ENCODE data around the gene P3H2. TPM values are rescaled to one million over a fixed set of nuclear protein-coding genes. Genes with fewer than 3 reads are reported as not detected.

Gene P3H2
- total and polyA plus RNA-seq, 2 of the 4 experiments (the other 2 are of a cell fraction) = 54.7 to 64.3 TPM

- ATAC-seq (ENCODE audit: low read depth) = no peak; the same call in 1 of the 2 replicates
- H2BK15ac ChIP-seq (ENCODE audit: low read depth, low read length) = no peak overlapping the region; the same call in 2 of the 3 replicates
- H3K9me3 ChIP-seq (ENCODE audit: control insufficient read depth, insufficient read depth, low read length) = no peaks in the 10 kb centered on the region
- H3K4me3 ChIP-seq (ENCODE audit: insufficient read depth, low read depth, low read length) = peak overlapping the region; percentile 86
- H2BK20ac ChIP-seq (ENCODE audit: low read depth, low read length) = 0 out of 2 replicates have a peak overlapping the region, but pooled peaks have one; percentile 47
- H4K91ac ChIP-seq (ENCODE audit: insufficient read depth, low read depth, low read length) = peak overlapping the region; percentile 2; the same call in 1 of the 2 replicates
- intact Hi-C loops (cut with micrococcal nuclease) (loop anchor here (1.0 to 5.0 kb wide), 6 partner anchors 43 to 303 kb away; no protein-coding TSS in a partner anchor), dilution Hi-C loops (cut with HindIII; ENCODE audit: low sequenced_read_pairs, unreplicated experiment) (no loop called here), in situ Hi-C loops (cut with MboI; ENCODE audit: low sequenced_read_pairs) (no loop called here)
- H4K5ac ChIP-seq (ENCODE audit: low read depth, low read length) = peak overlapping the region; percentile 53; the same call in 1 of the 2 replicates
- H3K27me3 ChIP-seq (ENCODE audit: control insufficient read depth, insufficient read depth, low read length) = no peaks in the 10 kb centered on the region
- TSS peak; percentile 49 for BruUV-seq (replicated peaks)
- H2BK5ac ChIP-seq (ENCODE audit: low read depth, low read length, poor library complexity, severe bottlenecking) = peak overlapping the region; percentile 83
- H2AK9ac ChIP-seq (replicated peaks; ENCODE audit: low read depth, low read length, poor library complexity) = peak overlapping the region; percentile 21
- peaks cover 16% of the 10 kb centered on the region; the same call in 1 of the 2 replicates for H4K20me1 ChIP-seq (ENCODE audit: insufficient read depth, low read length)
- peak overlapping the region; percentile 62; the same call in 1 of the 2 replicates for H3K9ac ChIP-seq (ENCODE audit: low read depth, low read length)
- H4K8ac ChIP-seq (ENCODE audit: low read depth in 2 of 2, low read length in 2 of 2) = peak overlapping the region; percentile 37 to 51; a peak in 2 of 4 replicates
- peak overlapping the region; percentile 29; the same call in 1 of the 2 replicates for H3K56ac ChIP-seq (ENCODE audit: extremely low read depth, insufficient read depth, low read length)
- peak overlapping the region; percentile 92 for H2AFZ ChIP-seq (replicated peaks; ENCODE audit: low read length, poor library complexity)
- DNase-seq = no peak
- CTCF ChIA-PET = interaction anchor here (1.1 to 1.6 kb wide), 2 partner anchors 9 to 158 kb away, joined by 4 to 6 read pairs; no protein-coding TSS in a partner anchor
- no peaks in the 10 kb centered on the region for H3K36me3 ChIP-seq (ENCODE audit: control insufficient read depth, insufficient read depth, low read length)
- peak overlapping the region; percentile 81 for H3K14ac ChIP-seq (replicated peaks; ENCODE audit: low read depth, low read length)
- peaks cover 15% of the 10 kb centered on the region for H3K4me1 ChIP-seq (ENCODE audit: control insufficient read depth, insufficient read depth, low read length)
- POLR2A ChIA-PET (ENCODE audit: unreplicated experiment) = no interaction called here
- peaks cover 11% of the 10 kb centered on the region for H3K9me1 ChIP-seq (ENCODE audit: insufficient read depth, low read length)
- 16% methylated on average over 5 of the region's 9 CpGs; no CpG with 5 or more reads in 1 of the 2 experiments for WGBS, 2 experiments (ENCODE audit: extremely low coverage in 2 of 2, insufficient read length in 1 of 2)
- peaks cover 8 to 51% of the 10 kb centered on the region in 2 experiments; a peak in 3 of 4 replicates for H3K79me1 ChIP-seq (ENCODE audit: low read depth in 1 of 2, low read length in 2 of 2)
- peak overlapping the region; percentile 41 for H3K27ac ChIP-seq (ENCODE audit: insufficient read depth, low read length)
- peak overlapping the region; percentile 98 for H3K4me2 ChIP-seq (ENCODE audit: low read depth, low read length)
- H3K4ac ChIP-seq (ENCODE audit: low read depth, low read length) = peak overlapping the region; percentile 69
- H2BK120ac ChIP-seq (ENCODE audit: low read depth, low read length) = peak overlapping the region; percentile 65
- TF ChIP-seq RCOR1 (IDR thresholded peaks at IDR 0.05; ENCODE audit: insufficient replicate concordance, low read length) = no peak
- TF ChIP-seq, protein P1, sequence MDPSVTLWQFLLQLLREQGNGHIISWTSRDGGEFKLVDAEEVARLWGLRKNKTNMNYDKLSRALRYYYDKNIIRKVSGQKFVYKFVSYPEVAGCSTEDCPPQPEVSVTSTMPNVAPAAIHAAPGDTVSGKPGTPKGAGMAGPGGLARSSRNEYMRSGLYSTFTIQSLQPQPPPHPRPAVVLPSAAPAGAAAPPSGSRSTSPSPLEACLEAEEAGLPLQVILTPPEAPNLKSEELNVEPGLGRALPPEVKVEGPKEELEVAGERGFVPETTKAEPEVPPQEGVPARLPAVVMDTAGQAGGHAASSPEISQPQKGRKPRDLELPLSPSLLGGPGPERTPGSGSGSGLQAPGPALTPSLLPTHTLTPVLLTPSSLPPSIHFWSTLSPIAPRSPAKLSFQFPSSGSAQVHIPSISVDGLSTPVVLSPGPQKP (IDR thresholded peaks at IDR 0.05; ENCODE audit: borderline replicate concordance, low read depth, low read length) = no peak
- no peak for TF ChIP-seq CEBPB (IDR thresholded peaks at IDR 0.05; ENCODE audit: low read depth, low read length)
- no peak overlapping the region; the same call in 1 of the 2 replicates for H2AK5ac ChIP-seq (ENCODE audit: low read depth, low read length)
- H3K23ac ChIP-seq (ENCODE audit: low read depth, low read length) = peak overlapping the region; percentile 90
- H3K18ac ChIP-seq (ENCODE audit: low read depth, low read length) = peak overlapping the region; percentile 80; the same call in 1 of the 2 replicates
These were observed 1.0 kb downstream of the P3H2 start for GRCh38 chr3:190119461-190120268.

All from IMR-90 (cell line).